IPS-18a (cell line): ENCODE measurements around the gene CEP170.
"Not testable (repeated sequence)": the region's sequence is repeated elsewhere in the genome, so short reads cannot be mapped to it uniquely, and the experiment has no call there.

Experiments
- H3K27ac ChIP-seq: one replicate; pipeline ENCODE4 v1.5.1; 2013; ENCODE audit warnings: low read length
- H3K27me3 ChIP-seq: one replicate; pipeline ENCODE4 v1.6.1; 2013; ENCODE audit warnings: mild to moderate bottlenecking, low read length; ENCODE audit not compliant: control insufficient read depth, insufficient read depth
- H3K36me3 ChIP-seq: one replicate; pipeline ENCODE4 v1.6.1; 2013; ENCODE audit warnings: low read depth, low read length; ENCODE audit not compliant: control insufficient read depth
- H3K4me1 ChIP-seq: one replicate; pipeline ENCODE4 v1.6.1; 2013; ENCODE audit warnings: low read depth, low read length; ENCODE audit not compliant: control insufficient read depth
- H3K4me3 ChIP-seq: one replicate; pipeline ENCODE4 v1.5.1; 2013; ENCODE audit warnings: low read length
- H3K9ac ChIP-seq: one replicate; pipeline ENCODE4 v1.6.1; 2013; ENCODE audit warnings: mild to moderate bottlenecking, low read length, moderate library complexity
- H3K9me3 ChIP-seq: one replicate; pipeline ENCODE4 v1.6.1; 2013; ENCODE audit warnings: low read depth, low read length; ENCODE audit not compliant: control insufficient read depth

The CEP170 gene

GRCh38 chr1:243101551-243102050 lies 153.5 kb downstream of the CEP170 start:
- H3K27ac ChIP-seq, result not testable (repeated sequence)

DNA sequence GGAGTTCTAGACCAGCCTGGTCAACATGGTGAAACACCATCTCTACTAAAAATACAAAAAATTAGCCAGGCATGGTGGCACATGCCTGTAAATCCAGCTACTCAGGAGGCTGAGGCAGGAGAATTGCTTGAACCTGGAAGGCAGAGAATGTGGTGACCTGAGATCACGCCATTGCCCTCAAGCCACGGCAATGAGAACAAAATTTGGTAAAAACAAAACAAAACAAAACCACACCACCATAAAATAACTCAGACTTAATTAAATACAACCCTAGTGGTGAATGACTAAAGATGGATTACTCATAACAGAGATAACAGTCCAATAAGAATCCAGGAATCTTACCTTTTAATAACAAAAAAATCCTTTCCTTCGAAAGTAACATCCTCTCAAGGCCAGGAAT lies 167.7 kb downstream of the CEP170 start:
- H3K9ac ChIP-seq, H3K9me3 ChIP-seq, H3K4me3 ChIP-seq, H3K4me1 ChIP-seq, H3K27me3 ChIP-seq, H3K36me3 ChIP-seq, H3K27ac ChIP-seq: not testable (repeated sequence)

More at GRCh38 chr1:243101551-243102050, 153.5 kb downstream of the CEP170 start:
- not testable (repeated sequence) for H3K36me3 ChIP-seq, H3K4me1 ChIP-seq, H3K4me3 ChIP-seq, H3K27me3 ChIP-seq, H3K9me3 ChIP-seq, H3K9ac ChIP-seq
